H1 (cell line): ENCODE data around the gene SPDEF. TPM values are rescaled to one million over a fixed set of nuclear protein-coding genes. Genes with fewer than 3 reads are reported as not detected.

Experiments used
- CTCF ChIA-PET: fragments of 300-600 bp; sonication (Branson Sonifier 250); formaldehyde crosslinking; loops from one replicate; lab custom pipeline; 2021; ENCODE audit not compliant: partially characterized antibody; lab: Charles Lee
- POLR2A ChIA-PET: fragments of 300-600 bp; sonication (Branson Sonifier 250); formaldehyde crosslinking; loops from one replicate; lab custom pipeline; 2021; ENCODE audit warnings: inconsistent platforms; ENCODE audit not compliant: partially characterized antibody; lab: Charles Lee
- DNase-seq, 2 experiments: peaks; one replicate each; pipeline versions ENCODE4 v3.0.0 to v3.0.0-alpha.2; 2010 to 2022; ENCODE audit warnings: low spot score in 2 of 2, low read depth in 1 of 2, mixed read lengths in 1 of 2
- FAIRE-seq: peaks from 2 replicates; lab custom pipeline; 2011; peaks lifted over from hg19 to GRCh38; lab: Jason Lieb, UNC
- H2AFZ ChIP-seq: 2 replicates; pipeline ENCODE4 v1.8.1; 2012; ENCODE audit warnings: low read length, inconsistent platforms
- H2AK5ac ChIP-seq: 2 replicates; pipeline ENCODE4 v1.6.1; 2013; ENCODE audit warnings: low read depth, low read length
- H2BK120ac ChIP-seq: replicated peaks from 2 replicates; pipeline ENCODE3; 2013; ENCODE audit warnings: low read depth, low read length, inconsistent platforms
- H2BK12ac ChIP-seq: 2 replicates; pipeline ENCODE4 v1.6.1; 2013; ENCODE audit warnings: low read depth, low read length
- H2BK15ac ChIP-seq: 2 replicates; pipeline ENCODE4 v1.6.1; 2013; ENCODE audit warnings: low read length
- H2BK20ac ChIP-seq: 2 replicates; pipeline ENCODE4 v1.6.1; 2013; ENCODE audit warnings: low read length
- H2BK5ac ChIP-seq: 2 replicates; pipeline ENCODE4 v1.6.1; 2013; ENCODE audit warnings: low read depth, low read length
- H3K14ac ChIP-seq: 2 replicates; pipeline ENCODE4 v1.6.1; 2013; ENCODE audit warnings: inconsistent platforms; ENCODE audit not compliant: insufficient read length
- H3K18ac ChIP-seq: 2 replicates; pipeline ENCODE4 v1.6.1; 2013; ENCODE audit warnings: low read length; ENCODE audit errors: extremely low read depth
- H3K23ac ChIP-seq: 2 replicates; pipeline ENCODE4 v1.6.1; 2013; ENCODE audit warnings: inconsistent platforms; ENCODE audit not compliant: insufficient read length
- H3K23me2 ChIP-seq: 2 replicates; pipeline ENCODE4 v1.6.1; 2013; ENCODE audit warnings: low read depth, low read length
- H3K27ac ChIP-seq: 2 replicates; pipeline ENCODE4 v1.6.1; 2011; ENCODE audit warnings: low read depth, low read length, inconsistent platforms
- H3K27me3 ChIP-seq, 4 experiments: replicated peaks in 1 of 4; 1 replicate in 1 of 4; 2 replicates in 3 of 4; pipeline versions ENCODE4 v1.6.1 to v1.8.1; 2011 to 2013; ENCODE audit warnings: low read length in 3 of 4, mild to moderate bottlenecking in 3 of 4, inconsistent platforms in 2 of 4, mixed read lengths in 2 of 4, moderate library complexity in 1 of 4; ENCODE audit not compliant: control insufficient read depth in 3 of 4, insufficient read depth in 3 of 4; ENCODE audit errors: extremely low read depth in 1 of 4
- H3K36me3 ChIP-seq, 4 experiments: 2 replicates each; pipeline versions ENCODE4 v1.6.1 to v1.8.1; 2011 to 2013; ENCODE audit warnings: mild to moderate bottlenecking in 4 of 4, low read length in 3 of 4, moderate library complexity in 2 of 4, control low read depth in 1 of 4, inconsistent platforms in 1 of 4; ENCODE audit not compliant: insufficient read depth in 4 of 4, control insufficient read depth in 2 of 4
- H3K4ac ChIP-seq: replicated peaks from 2 replicates; pipeline ENCODE3; 2013; ENCODE audit warnings: low read length, low read depth, mixed read lengths, inconsistent platforms; ENCODE audit not compliant: insufficient read length
- H3K4me1 ChIP-seq, 4 experiments: replicated peaks in 1 of 4; 1 replicate in 1 of 4; 2 replicates in 3 of 4; pipeline versions ENCODE4 v1.6.1 to v1.8.1; 2011 to 2013; ENCODE audit warnings: low read length in 3 of 4, inconsistent platforms in 2 of 4, mixed read lengths in 1 of 4; ENCODE audit not compliant: insufficient read depth in 4 of 4, control insufficient read depth in 3 of 4
- H3K4me2 ChIP-seq, 2 experiments: 2 replicates each; pipeline versions ENCODE4 v1.6.1 to v1.8.1; 2011 to 2013; ENCODE audit warnings: low read depth in 2 of 2, low read length in 2 of 2, control low read depth in 1 of 2, inconsistent platforms in 1 of 2, mild to moderate bottlenecking in 1 of 2; ENCODE audit not compliant: insufficient read depth in 1 of 2
- H3K4me3 ChIP-seq, 4 experiments: fragments of 200-600, 300-600 bp in 1 of 4; sonication (generic), shearing (Covaris generic), sonication (Bioruptor Twin) in 1 of 4; 2 replicates each; pipeline versions ENCODE4 v1.5.1 to v1.8.1; 2011 to 2016; ENCODE audit warnings: low read length in 4 of 4, low read depth in 3 of 4, control low read depth in 2 of 4, inconsistent platforms in 2 of 4, mild to moderate bottlenecking in 2 of 4, mixed read lengths in 1 of 4, moderate library complexity in 1 of 4; ENCODE audit not compliant: insufficient read depth in 2 of 4; ENCODE audit errors: extremely low read depth in 1 of 4
- H3K56ac ChIP-seq: replicated peaks from 2 replicates; pipeline ENCODE3; 2013; ENCODE audit warnings: low read depth, mild to moderate bottlenecking, mixed read lengths, low read length, inconsistent platforms; ENCODE audit not compliant: insufficient read length
- H3K79me1 ChIP-seq: 2 replicates; pipeline ENCODE4 v1.6.1; 2013; ENCODE audit warnings: low read depth, low read length, control low read depth
- H3K79me2 ChIP-seq, 2 experiments: 2 replicates each; pipeline versions ENCODE4 v1.6.1 to v1.8.1; 2012 to 2013; ENCODE audit warnings: low read length in 2 of 2, mild to moderate bottlenecking in 2 of 2, inconsistent platforms in 1 of 2; ENCODE audit not compliant: insufficient read depth in 2 of 2, control insufficient read depth in 1 of 2
- H3K9ac ChIP-seq, 4 experiments: replicated peaks in 1 of 4; 1 replicate in 1 of 4; 2 replicates in 3 of 4; pipeline versions ENCODE4 v1.6.1 to v1.8.1; 2011 to 2013; ENCODE audit warnings: low read depth in 3 of 4, low read length in 3 of 4, control low read depth in 2 of 4, mild to moderate bottlenecking in 2 of 4, moderate library complexity in 2 of 4, inconsistent platforms in 1 of 4; ENCODE audit errors: extremely low read depth in 1 of 4
- H3K9me3 ChIP-seq, 2 experiments: 2 replicates each; pipeline versions ENCODE4 v1.6.1 to v1.8.1; 2012 to 2013; ENCODE audit warnings: mild to moderate bottlenecking in 2 of 2, moderate library complexity in 2 of 2, control low read depth in 1 of 2, inconsistent platforms in 1 of 2, low read depth in 1 of 2, low read length in 1 of 2, mixed read lengths in 1 of 2; ENCODE audit not compliant: insufficient read depth in 2 of 2
- H4K20me1 ChIP-seq, 2 experiments: replicated peaks in 1 of 2; 2 replicates each; pipeline versions ENCODE3 to v1.8.1; 2011 to 2013; ENCODE audit warnings: inconsistent platforms in 2 of 2, low read length in 2 of 2, mild to moderate bottlenecking in 1 of 2; ENCODE audit not compliant: insufficient read depth in 2 of 2, control insufficient read depth in 1 of 2
- H4K5ac ChIP-seq: 2 replicates; pipeline ENCODE4 v1.6.1; 2013; ENCODE audit warnings: low read length, low read depth, mixed read lengths, inconsistent platforms; ENCODE audit not compliant: insufficient read length
- H4K8ac ChIP-seq: 2 replicates; pipeline ENCODE4 v1.8.0; 2013; ENCODE audit warnings: mild to moderate bottlenecking, moderate library complexity, low read length, inconsistent platforms; ENCODE audit not compliant: insufficient read depth; ENCODE audit errors: extremely low read depth
- H4K91ac ChIP-seq: replicated peaks from 2 replicates; pipeline ENCODE3; 2013; ENCODE audit warnings: low read length, mixed read lengths, inconsistent platforms; ENCODE audit not compliant: insufficient read length
- ASH2L ChIP-seq: fragments of 200-600, 300-600 bp; sonication (generic); IDR thresholded peaks from one replicate; pipeline ENCODE4 v1.7.1; 2017; ENCODE audit warnings: low read length
- BCL11A ChIP-seq, 2 experiments: IDR thresholded peaks; one replicate each; pipeline ENCODE4 v1.6.1; 2011; ENCODE audit warnings: low read depth in 2 of 2, low read length in 2 of 2, mild to moderate bottlenecking in 2 of 2
- CBX5 ChIP-seq: fragments of 300-800, 300-1000 bp; sonication (generic); IDR thresholded peaks from 2 replicates; pipeline ENCODE4 v1.7.1; 2016; ENCODE audit warnings: antibody characterized with exemption, low read length, low read depth
- CBX8 ChIP-seq: fragments of 300-800, 300-1000 bp; sonication (generic); IDR thresholded peaks from 2 replicates; pipeline ENCODE4 v1.7.1; 2016; ENCODE audit warnings: low read depth, low read length, borderline replicate concordance
- CREB1 ChIP-seq: IDR thresholded peaks from 2 replicates; pipeline ENCODE4 v1.6.1; 2012; ENCODE audit warnings: inconsistent platforms
- HDAC2 ChIP-seq, 2 experiments: fragments of 300-600 bp in 1 of 2; sonication (generic) in 1 of 2; IDR thresholded peaks; 2 replicates each; pipeline ENCODE4 v1.6.1; 2011 to 2012; ENCODE audit warnings: low read depth in 2 of 2, low read length in 2 of 2, mild to moderate bottlenecking in 2 of 2, moderate library complexity in 2 of 2, borderline replicate concordance in 1 of 2, inconsistent platforms in 1 of 2
- KDM4A ChIP-seq: IDR thresholded peaks from one replicate; pipeline ENCODE4 v1.7.1; 2012; ENCODE audit warnings: low read depth, mild to moderate bottlenecking, moderate library complexity, low read length, inconsistent platforms; ENCODE audit not compliant: severe bottlenecking
- POU5F1 ChIP-seq: IDR thresholded peaks from 2 replicates; pipeline ENCODE4 v1.6.1; 2011; ENCODE audit warnings: low read depth, mild to moderate bottlenecking, low read length, moderate library complexity
- SIN3A ChIP-seq, 2 experiments: IDR thresholded peaks in 1 of 2; conservative IDR thresholded peaks in 1 of 2; 2 replicates each; pipeline ENCODE4 v1.6.1; 2011 to 2012; ENCODE audit warnings: low read length in 2 of 2, improper control_type of control experiment in 1 of 2, low read depth in 1 of 2, mild to moderate bottlenecking in 1 of 2
- SRF ChIP-seq: IDR thresholded peaks from 2 replicates; pipeline ENCODE4 v1.6.1; 2011; ENCODE audit warnings: mild to moderate bottlenecking, low read depth, low read length, moderate library complexity
- WGBS, 2 experiments: shearing (Covaris generic) in 1 of 2; methylation state at CpG; one replicate each; pipeline versions ENCODE4 v1.1.6 to v1.1.7; 2013 to 2015; ENCODE audit warnings: low lambda C conversion rate in 2 of 2, mixed read lengths in 2 of 2, inconsistent platforms in 1 of 2, low coverage in 1 of 2, missing lambda C conversion rate in 1 of 2; ENCODE audit not compliant: insufficient replicate concordance in 2 of 2, insufficient coverage in 1 of 2, insufficient read length in 1 of 2; ENCODE audit errors: extremely low coverage in 1 of 2, missing lambda C conversion rate in 1 of 2; 5-methylcytosine and 5-hydroxymethylcytosine counted together
- polyA plus RNA-seq, 7 experiments: library from polyadenylated mRNA; depleted of rRNA in 3 of 7; stranded (reverse) in 5 of 7; unstranded in 2 of 7; fragments of >200 nt in 5 of 7; fragments of 200-250 nt in 2 of 7; gene quantifications; 1 replicate in 5 of 7; 2 replicates in 1 of 7; 4 replicates in 1 of 7; pipeline versions ENCODE4 v1.2.1 to v1.2.3, GENCODE V29; 2011 to 2013; ENCODE audit warnings: missing spikeins in 2 of 7, mixed read lengths in 2 of 7
- total RNA-seq: library from RNA; stranded (reverse); fragmentation: NEBNext Ultra II Directional; extraction: Animal tissue kit (Norgen Biotek cat#: 25700); gene quantifications from 2 replicates; pipeline ENCODE4 v1.2.1, GENCODE V29; 2021

SPDEF gene
- total and polyA plus RNA-seq, 2 of the 8 experiments (the other 6 are each of a cell fraction or from before 2014, with no cell fraction given): 0.15 to 0.30 TPM

DNA sequence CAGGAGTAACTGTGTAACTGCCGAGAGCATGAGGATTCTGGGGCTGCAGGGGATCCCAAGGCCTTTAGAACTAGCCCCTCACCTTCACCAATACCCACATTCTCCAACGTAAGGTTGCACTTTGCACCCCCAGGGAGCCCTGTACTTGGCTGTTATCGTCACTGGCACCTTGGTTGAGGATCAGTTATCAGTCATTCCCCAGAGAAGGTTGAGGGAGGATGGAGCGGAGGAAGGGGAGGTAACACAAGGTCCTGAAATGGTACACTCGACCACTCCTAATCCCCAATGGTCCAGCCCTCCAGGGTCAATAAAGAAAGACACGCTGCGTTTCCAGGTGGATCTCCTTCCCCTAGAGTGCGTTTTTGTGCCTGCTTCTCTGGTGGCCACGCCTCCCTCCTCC, 1.1 kb upstream of the SPDEF start:
- FAIRE-seq: no peak
- POLR2A ChIA-PET: no interaction called here

More for the DNA sequence above, 1.1 kb upstream of the SPDEF start:
- Histone ChIP-seq H3K4me1 (peaks cover 0 to 9% (median 5%) of the 10 kb centered on the region in 4 experiments; a peak in 4 of 7 replicates), H4K91ac (no peak overlapping the region), H3K14ac (no peak overlapping the region), H2BK120ac (no peak overlapping the region), H3K9ac (no peak overlapping the region), H3K56ac (no peak overlapping the region), H2AFZ (no peak overlapping the region), H4K8ac (no peak overlapping the region), H3K4ac (no peak overlapping the region), H3K4me2 (no peak overlapping the region), H2BK20ac (no peak overlapping the region), H2BK15ac (no peak overlapping the region), H2BK5ac (no peak overlapping the region), H3K36me3 (no peaks in the 10 kb centered on the region), H3K79me1 (no peaks in the 10 kb centered on the region), H4K5ac (no peak overlapping the region), H3K27me3 (no peaks in the 10 kb centered on the region), H3K79me2 (no peaks in the 10 kb centered on the region), H3K27ac (no peak overlapping the region), H3K18ac (no peak overlapping the region), H3K23me2 (no peaks in the 10 kb centered on the region), H2AK5ac (no peak overlapping the region), H2BK12ac (no peak overlapping the region), H3K4me3 (no peak overlapping the region), H4K20me1 (peaks cover 0 to 1% of the 10 kb centered on the region in 2 experiments), H3K9me3 (no peaks in the 10 kb centered on the region), H3K23ac (no peak overlapping the region)
- WGBS, 2 experiments: 87% methylated on average over 9 of the region's 9 CpGs; no CpG with 5 or more reads in 1 of the 2 experiments
- no peak for DNase-seq
- TF ChIP-seq KDM4A: no peak
- no peak for TF ChIP-seq ASH2L
- TF ChIP-seq BCL11A (IDR thresholded peaks at IDR 0.05; ENCODE audit: low read depth in 2 of 2, low read length in 2 of 2): no peak
- no peak for TF ChIP-seq CBX5
- TF ChIP-seq POU5F1: no peak
- TF ChIP-seq CREB1: no peak
- no peak for TF ChIP-seq CBX8
- no peak for TF ChIP-seq SRF
- no peak for TF ChIP-seq SIN3A (conservative IDR thresholded peaks at IDR 0.05 in 1 of 2, IDR thresholded peaks at IDR 0.05 in 1 of 2; ENCODE audit: low read depth in 1 of 2, low read length in 2 of 2)
- no peak for TF ChIP-seq HDAC2 (IDR thresholded peaks at IDR 0.05; ENCODE audit: borderline replicate concordance in 1 of 2, low read depth in 2 of 2, low read length in 2 of 2)
- CTCF ChIA-PET: interaction anchor here (1.1 to 6.4 kb wide), 5 partner anchors 10 to 167 kb away, joined by 5 to 35 read pairs (median 6); no protein-coding TSS in a partner anchor
